Measurements from ENCODE around the gene MRRF.

- TF ChIP-seq GATA3 (IDR thresholded peaks at IDR 0.05; ENCODE audit: low read depth, low read length) = no peak
- TF ChIP-seq GATA2 (IDR thresholded peaks at IDR 0.05; ENCODE audit: low read depth, low read length) = no peak
Observed at GRCh38 chr9:122268041-122268814, 3.5 kb downstream of the MRRF start.

All from SH-SY5Y (cell line).